Peyer's patch (tissue), 4 donors: ENCODE measurements around the gene FOXN4. TPM values are rescaled to one million over a fixed set of nuclear protein-coding genes. Genes with fewer than 3 reads are reported as not detected.

Experiments
- DNase-seq, 3 donors: peaks; one replicate each; pipeline ENCODE4 v3.0.0-alpha.2; 2017 to 2019
- H3K27ac ChIP-seq, 4 donors: fragments of 200-600 bp; sonication (generic); one replicate each; pipeline ENCODE4 v1.5.1; 2016 to 2019
- H3K27me3 ChIP-seq, 2 donors: fragments of 200-600 bp; sonication (generic); one replicate each; pipeline ENCODE4 v1.5.1; 2019
- H3K36me3 ChIP-seq, 3 donors: fragments of 200-600 bp; sonication (generic); one replicate each; pipeline ENCODE4 v1.5.1; 2016 to 2019
- H3K4me1 ChIP-seq, 4 donors: fragments of 200-600 bp; sonication (generic); one replicate each; pipeline ENCODE4 v1.5.1; 2016 to 2019
- H3K4me3 ChIP-seq, 4 donors: fragments of 200-600 bp; sonication (generic); 1 replicate in 3 of 4; 2 replicates in 1 of 4; pipeline ENCODE4 v1.5.1; 2016 to 2019; ENCODE audit warnings: mild to moderate bottlenecking in 1 of 4
- H3K9me3 ChIP-seq, 4 donors: fragments of 200-600 bp; sonication (generic); one replicate each; pipeline ENCODE4 v1.5.1; 2016 to 2019; ENCODE audit warnings: mild to moderate bottlenecking in 1 of 4
- CTCF ChIP-seq, 6 experiments: fragments of 450-650 bp in 4 of 6; fragments of 200-600 bp in 2 of 6; sonication (generic) in 1 of 6; IDR thresholded peaks; one replicate each; pipeline ENCODE4 v1.5.1; 2017 to 2019; ENCODE audit warnings: antibody characterized with exemption in 6 of 6, mild to moderate bottlenecking in 3 of 6, moderate library complexity in 1 of 6
- POLR2A ChIP-seq, 2 donors: fragments of 450-650 bp; IDR thresholded peaks; one replicate each; pipeline ENCODE4 v1.5.1; 2017; ENCODE audit warnings: antibody characterized with exemption in 2 of 2, mild to moderate bottlenecking in 2 of 2, moderate library complexity in 2 of 2
- total RNA-seq, 4 donors: library from RNA; depleted of rRNA; stranded (reverse); fragments of >200 nt; gene quantifications; one replicate each; pipeline ENCODE4 v1.1.0, GENCODE V29; 2016

FOXN4 gene
- total RNA-seq, 4 donors from 2014 or later, result not detected

GRCh38 chr12:109228664-109229063, 80.4 kb downstream of the FOXN4 start:
- Histone ChIP-seq H3K4me1 (no peaks in the 10 kb centered on the region), H3K36me3 (peaks cover 0 to 99% (median 0%) of the 10 kb centered on the region in 3 donors), H3K27ac (no peak overlapping the region), H3K9me3 (no peaks in the 10 kb centered on the region), H3K27me3 (no peaks in the 10 kb centered on the region), H3K4me3 (no peak overlapping the region)
- DNase-seq, result no peak
- no peak for TF ChIP-seq CTCF (IDR thresholded peaks at IDR 0.05)
- no peak for TF ChIP-seq POLR2A (IDR thresholded peaks at IDR 0.05)

Other genes with a start within 250 kb of the FOXN4 start
- 10 to 100 TPM in 1 of 4 donors, 1 to 10 TPM in 3; 5.2 to 26.4 (median 7.3) TPM for gene ALKBH2, start 215.8 kb downstream of the FOXN4 start, total RNA-seq
- gene UNG, start 211.7 kb downstream of the FOXN4 start, total RNA-seq, result 10 to 100 TPM; 19.0 to 58.6 (median 21.3) TPM
- gene ACACB, start 192.7 kb downstream of the FOXN4 start, total RNA-seq, result 100 to 1,000 TPM in 3 of 4 donors, 10 to 100 TPM in 1; 56.0 to 179 (median 152) TPM
- not detected for gene MYO1H, start 38.6 kb upstream of the FOXN4 start, total RNA-seq
- gene KCTD10, start 168.0 kb upstream of the FOXN4 start, total RNA-seq, result 10 to 100 TPM; 18.4 to 53.6 (median 28.8) TPM
- 10 to 100 TPM; 43.8 to 77.0 (median 57.3) TPM for gene UBE3B, start 168.3 kb upstream of the FOXN4 start, total RNA-seq